IMR-90 (cell line): ENCODE data around the gene MCM8. TPM values are rescaled to one million over a fixed set of nuclear protein-coding genes. Genes with fewer than 3 reads are reported as not detected.

Source experiments
- ATAC-seq: fragments of 200-7000 bp; cut with Tn5 transposase; 2 replicates; pipeline ENCODE4 v1.9.1; 2020; ENCODE audit warnings: low read depth, mild to moderate bottlenecking, moderate library complexity
- BruUV-seq: library from RNA; stranded (reverse); fragments of 400-500 nt; replicated peaks from 2 replicates; lab custom pipeline; 2021; lab: Mats Ljungman, UMichigan
- CTCF ChIA-PET: fragments of 300-600 bp; formaldehyde crosslinking; extraction: SDS; loops from one replicate; lab custom pipeline; 2021; ENCODE audit warnings: antibody characterized with exemption; lab: Yijun Ruan, JAX
- POLR2A ChIA-PET: fragments of 300-600 bp; sonication (Branson Sonifier 250); formaldehyde crosslinking; loops from one replicate; lab custom pipeline; 2022; ENCODE audit warnings: antibody characterized with exemption; ENCODE audit not compliant: unreplicated experiment; lab: Charles Lee
- DNase-seq: peaks from one replicate; pipeline ENCODE4 v3.0.0; 2013
- H2AFZ ChIP-seq: replicated peaks from 2 replicates; pipeline ENCODE3; 2013; ENCODE audit warnings: low read length, mild to moderate bottlenecking; ENCODE audit not compliant: poor library complexity
- H2AK5ac ChIP-seq: 2 replicates; pipeline ENCODE4 v1.6.1; 2013; ENCODE audit warnings: low read depth, low read length, inconsistent platforms
- H2AK9ac ChIP-seq: replicated peaks from 2 replicates; pipeline ENCODE3; 2013; ENCODE audit warnings: mild to moderate bottlenecking, low read depth, low read length, moderate library complexity; ENCODE audit not compliant: poor library complexity
- H2BK120ac ChIP-seq: 2 replicates; pipeline ENCODE4 v1.6.1; 2013; ENCODE audit warnings: low read depth, low read length, inconsistent platforms
- H2BK15ac ChIP-seq: 3 replicates; pipeline ENCODE4 v1.6.1; 2013; ENCODE audit warnings: low read depth, low read length, inconsistent platforms
- H2BK20ac ChIP-seq: 2 replicates; pipeline ENCODE4 v1.6.1; 2013; ENCODE audit warnings: low read depth, mild to moderate bottlenecking, inconsistent platforms, low read length, moderate library complexity
- H2BK5ac ChIP-seq: 2 replicates; pipeline ENCODE4 v1.6.1; 2013; ENCODE audit warnings: mild to moderate bottlenecking, low read depth, low read length, inconsistent platforms; ENCODE audit not compliant: poor library complexity, severe bottlenecking
- H3K14ac ChIP-seq: replicated peaks from 2 replicates; pipeline ENCODE4 v1.6.1; 2013; ENCODE audit warnings: low read depth, low read length, inconsistent platforms
- H3K18ac ChIP-seq: 2 replicates; pipeline ENCODE4 v1.6.1; 2013; ENCODE audit warnings: low read depth, low read length, control low read depth
- H3K23ac ChIP-seq: 2 replicates; pipeline ENCODE4 v1.6.1; 2013; ENCODE audit warnings: low read depth, low read length, inconsistent platforms
- H3K27ac ChIP-seq: 2 replicates; pipeline ENCODE4 v1.5.1; 2013; ENCODE audit warnings: mild to moderate bottlenecking, control low read depth, low read length; ENCODE audit not compliant: insufficient read depth
- H3K27me3 ChIP-seq: 2 replicates; pipeline ENCODE4 v1.6.1; 2013; ENCODE audit warnings: low read length; ENCODE audit not compliant: control insufficient read depth, insufficient read depth
- H3K36me3 ChIP-seq: 2 replicates; pipeline ENCODE4 v1.6.1; 2013; ENCODE audit warnings: low read length, mixed read lengths; ENCODE audit not compliant: control insufficient read depth, insufficient read depth
- H3K4ac ChIP-seq: 2 replicates; pipeline ENCODE4 v1.6.1; 2013; ENCODE audit warnings: low read depth, low read length, inconsistent platforms
- H3K4me1 ChIP-seq: 2 replicates; pipeline ENCODE4 v1.6.1; 2013; ENCODE audit warnings: low read length, mixed read lengths; ENCODE audit not compliant: control insufficient read depth, insufficient read depth
- H3K4me2 ChIP-seq: 2 replicates; pipeline ENCODE4 v1.6.1; 2013; ENCODE audit warnings: low read depth, mild to moderate bottlenecking, control low read depth, low read length, moderate library complexity
- H3K4me3 ChIP-seq: 2 replicates; pipeline ENCODE4 v1.5.1; 2013; ENCODE audit warnings: low read depth, mild to moderate bottlenecking, control low read depth, low read length, moderate library complexity; ENCODE audit not compliant: insufficient read depth
- H3K56ac ChIP-seq: 2 replicates; pipeline ENCODE4 v1.6.1; 2013; ENCODE audit warnings: low read length, inconsistent platforms; ENCODE audit not compliant: insufficient read depth; ENCODE audit errors: extremely low read depth
- H3K79me1 ChIP-seq, 2 experiments: 2 replicates each; pipeline ENCODE4 v1.6.1; 2013; ENCODE audit warnings: low read length in 2 of 2, inconsistent platforms in 1 of 2, low read depth in 1 of 2
- H3K9ac ChIP-seq: 2 replicates; pipeline ENCODE4 v1.6.1; 2013; ENCODE audit warnings: low read depth, low read length, control low read depth
- H3K9me1 ChIP-seq: 2 replicates; pipeline ENCODE4 v1.6.1; 2013; ENCODE audit warnings: low read length, inconsistent platforms; ENCODE audit not compliant: insufficient read depth
- H3K9me3 ChIP-seq: 2 replicates; pipeline ENCODE4 v1.6.1; 2013; ENCODE audit warnings: low read length; ENCODE audit not compliant: control insufficient read depth, insufficient read depth
- H4K20me1 ChIP-seq: 2 replicates; pipeline ENCODE4 v1.6.1; 2013; ENCODE audit warnings: low read length, inconsistent platforms; ENCODE audit not compliant: insufficient read depth
- H4K5ac ChIP-seq: 2 replicates; pipeline ENCODE4 v1.6.1; 2013; ENCODE audit warnings: mild to moderate bottlenecking, low read depth, low read length, control low read depth
- H4K8ac ChIP-seq, 2 experiments: 2 replicates each; pipeline ENCODE4 v1.6.1; 2013; ENCODE audit warnings: low read depth in 2 of 2, low read length in 2 of 2, control low read depth in 1 of 2, inconsistent platforms in 1 of 2
- H4K91ac ChIP-seq: 2 replicates; pipeline ENCODE4 v1.6.1; 2013; ENCODE audit warnings: low read depth, low read length, inconsistent platforms; ENCODE audit not compliant: insufficient read depth
- BHLHE40 ChIP-seq: fragments of 150-350 bp; IDR thresholded peaks from 2 replicates; pipeline ENCODE4 v1.6.1; 2016; ENCODE audit warnings: mild to moderate bottlenecking, low read depth, low read length
- CEBPB ChIP-seq: IDR thresholded peaks from 2 replicates; pipeline ENCODE4 v1.6.1; 2012; ENCODE audit warnings: low read depth, low read length, improper control_type of control experiment
- CTCF ChIP-seq: conservative IDR thresholded peaks from 2 replicates; pipeline ENCODE4 v1.5.1; 2012; ENCODE audit warnings: mild to moderate bottlenecking, low read depth, low read length, improper control_type of control experiment
- MAFK ChIP-seq: IDR thresholded peaks from 2 replicates; pipeline ENCODE4 v1.6.1; 2012; ENCODE audit warnings: low read depth, low read length, improper control_type of control experiment
- MAZ ChIP-seq: IDR thresholded peaks from 2 replicates; pipeline ENCODE4 v1.6.1; 2012; ENCODE audit warnings: low read depth, mild to moderate bottlenecking, low read length, improper control_type of control experiment, moderate library complexity, borderline replicate concordance
- MXI1 ChIP-seq: IDR thresholded peaks from 2 replicates; pipeline ENCODE4 v1.6.1; 2012; ENCODE audit warnings: low read depth, mild to moderate bottlenecking, low read length, moderate library complexity, borderline replicate concordance
- POLR2A ChIP-seq: IDR thresholded peaks from 2 replicates; pipeline ENCODE4 v1.6.1; 2012; ENCODE audit warnings: mild to moderate bottlenecking, low read depth, low read length
- USF2 ChIP-seq: fragments of 150-350 bp; IDR thresholded peaks from 2 replicates; pipeline ENCODE4 v1.6.1; 2017; ENCODE audit warnings: mild to moderate bottlenecking, antibody characterized with exemption, low read length, low read depth
- WGBS, 2 experiments: methylation state at CpG; one replicate each; pipeline versions ENCODE4 v1.1.5 to v1.1.7; 2013; ENCODE audit warnings: missing lambda C conversion rate in 2 of 2; ENCODE audit not compliant: insufficient read length in 1 of 2; ENCODE audit errors: extremely low coverage in 2 of 2; 5-methylcytosine and 5-hydroxymethylcytosine counted together
- dilution Hi-C: fragments of 300-500 bp; cut with HindIII; formaldehyde crosslinking; loops from one replicate; pipeline ENCODE4 v1.14.3; 2018; ENCODE audit warnings: low sequenced_read_pairs; ENCODE audit not compliant: unreplicated experiment
- in situ Hi-C: fragments of 300-500 bp; cut with MboI; formaldehyde crosslinking; loops from 3 replicates; pipeline ENCODE4 v1.14.3; 2019; ENCODE audit warnings: low sequenced_read_pairs, inconsistent platforms, mixed read lengths
- intact Hi-C: fragments of 100-400 bp; cut with micrococcal nuclease; formaldehyde crosslinking; loops from 2 replicates; pipeline ENCODE4 v1.10.0; 2022
- polyA plus RNA-seq, 3 experiments: library from polyadenylated mRNA; depleted of rRNA; stranded (reverse); fragments of >200 nt; gene quantifications; 2 replicates each; pipeline ENCODE4 v1.2.3, GENCODE V29; 2012; ENCODE audit warnings: low replicate concordance in 1 of 3
- total RNA-seq: library from RNA; depleted of rRNA; stranded (reverse); fragments of >200 nt; gene quantifications from 2 replicates; pipeline ENCODE4 v1.2.3, GENCODE V29; 2012

Gene MCM8
- total and polyA plus RNA-seq, 2 of the 4 experiments (the other 2 are of a cell fraction): 4.2 to 11.5 TPM

- TF ChIP-seq BHLHE40 (no peak), CTCF (no peak), MAFK (no peak)
These were observed at the start of gene MCM8, which contains the start of gene TRMT6 (continued) for GRCh38 chr20:5950271-5951031.

- no peak overlapping the region for H2AK9ac ChIP-seq
- H4K5ac ChIP-seq: no peak overlapping the region
- no peak overlapping the region for H4K8ac ChIP-seq
- H3K14ac ChIP-seq: no peak overlapping the region
- no peak overlapping the region for H2BK120ac ChIP-seq
- WGBS, 2 experiments: 63% methylated on average over 1 of the region's 1 CpG; no CpG with 5 or more reads in 1 of the 2 experiments
- H2BK15ac ChIP-seq: no peak overlapping the region
- ChIA-PET POLR2A (no interaction called here), CTCF (no interaction called here)
- no peaks in the 10 kb centered on the region for H3K9me3 ChIP-seq
- ATAC-seq (no peak), DNase-seq (no peak)
- H3K4ac ChIP-seq: no peak overlapping the region
- H3K9me1 ChIP-seq: no peaks in the 10 kb centered on the region
- H3K56ac ChIP-seq: no peak overlapping the region
- H3K4me1 ChIP-seq: no peaks in the 10 kb centered on the region
- H3K4me2 ChIP-seq: no peak overlapping the region
- no peak overlapping the region for H2BK20ac ChIP-seq
- H2AK5ac ChIP-seq: no peak overlapping the region
- TF ChIP-seq MAZ: no peak
- no peak for TF ChIP-seq CTCF
- no peak for TF ChIP-seq POLR2A
- TF ChIP-seq USF2: no peak
- TF ChIP-seq CEBPB: no peak
- no peak for TF ChIP-seq MAFK
- no peak for TF ChIP-seq MXI1
- H4K20me1 ChIP-seq: no peaks in the 10 kb centered on the region
- H4K91ac ChIP-seq: no peak overlapping the region
- H2BK5ac ChIP-seq: no peak overlapping the region
- no TSS peak for BruUV-seq
- no peak overlapping the region for H2AFZ ChIP-seq
- H3K23ac ChIP-seq: no peak overlapping the region
- no peaks in the 10 kb centered on the region for H3K79me1 ChIP-seq
- no peak overlapping the region for H3K9ac ChIP-seq
- dilution Hi-C loops (no loop called here), intact Hi-C loops (no loop called here), in situ Hi-C loops (no loop called here)
- H3K18ac ChIP-seq: no peak overlapping the region
- H3K36me3 ChIP-seq: no peaks in the 10 kb centered on the region
- H3K27ac ChIP-seq: no peak overlapping the region
- no peak overlapping the region for H3K4me3 ChIP-seq
- peaks cover 15% of the 10 kb centered on the region for H3K27me3 ChIP-seq
These were observed 49.5 kb upstream of the MCM8 start for GRCh38 chr20:5900908-5901307.
